SKM-1 treated with dmso at 0.1 percent for 144 hours (cell line): ENCODE results near the gene RBFOX2.
"Not testable (repeated sequence)": the region's sequence is repeated elsewhere in the genome, so short reads cannot be mapped to it uniquely, and the experiment has no call there.

Experiments
- DNase-seq: peaks from one replicate; lab custom pipeline; 2025; ENCODE audit not compliant: unreplicated experiment; lab: John Stamatoyannopoulos, UW

RBFOX2 gene

GRCh38 chr22:36009085-36009484 is 19.5 kb downstream of the RBFOX2 start:
- DNase-seq: no peak

DNA sequence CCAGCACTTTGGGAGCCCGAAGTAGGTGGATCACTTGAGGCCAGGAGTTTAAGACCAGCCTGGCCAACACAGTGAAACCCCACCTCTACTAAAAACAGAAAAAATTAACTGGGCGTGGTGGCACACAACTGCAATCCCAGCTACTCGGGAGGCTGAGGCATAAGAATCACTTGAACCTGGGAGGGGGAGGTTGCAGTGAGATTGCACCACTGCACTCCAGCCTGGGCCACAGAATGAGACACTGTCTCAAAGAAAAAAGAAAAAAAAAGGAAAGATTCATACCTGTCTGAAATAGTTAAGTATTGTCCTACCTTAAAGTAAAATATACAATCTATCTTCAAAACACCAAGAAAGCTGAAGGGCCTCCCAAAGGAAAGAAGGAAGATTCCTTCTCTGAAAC is 20.1 kb downstream of the RBFOX2 start:
- no peak for DNase-seq

DNA sequence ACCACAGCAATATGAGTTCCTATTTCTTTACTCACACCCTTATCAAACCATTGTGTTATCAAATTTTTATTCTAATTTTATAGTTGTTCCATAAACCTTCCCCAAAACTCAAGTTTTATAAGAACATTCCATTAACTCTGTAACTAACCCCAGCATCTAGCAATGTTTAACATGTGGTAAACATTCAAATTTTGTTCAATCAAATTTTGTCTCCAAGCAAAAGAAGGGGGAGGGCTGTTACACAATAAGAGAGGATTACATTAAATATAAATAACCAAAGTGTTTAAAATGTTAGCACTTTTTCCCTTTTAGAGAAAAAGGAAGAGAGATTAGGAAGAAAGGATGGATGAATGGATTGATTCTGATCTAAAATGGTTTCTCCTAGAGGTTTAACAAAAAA is 20.5 kb downstream of the RBFOX2 start:
- DNase-seq: no peak

DNA sequence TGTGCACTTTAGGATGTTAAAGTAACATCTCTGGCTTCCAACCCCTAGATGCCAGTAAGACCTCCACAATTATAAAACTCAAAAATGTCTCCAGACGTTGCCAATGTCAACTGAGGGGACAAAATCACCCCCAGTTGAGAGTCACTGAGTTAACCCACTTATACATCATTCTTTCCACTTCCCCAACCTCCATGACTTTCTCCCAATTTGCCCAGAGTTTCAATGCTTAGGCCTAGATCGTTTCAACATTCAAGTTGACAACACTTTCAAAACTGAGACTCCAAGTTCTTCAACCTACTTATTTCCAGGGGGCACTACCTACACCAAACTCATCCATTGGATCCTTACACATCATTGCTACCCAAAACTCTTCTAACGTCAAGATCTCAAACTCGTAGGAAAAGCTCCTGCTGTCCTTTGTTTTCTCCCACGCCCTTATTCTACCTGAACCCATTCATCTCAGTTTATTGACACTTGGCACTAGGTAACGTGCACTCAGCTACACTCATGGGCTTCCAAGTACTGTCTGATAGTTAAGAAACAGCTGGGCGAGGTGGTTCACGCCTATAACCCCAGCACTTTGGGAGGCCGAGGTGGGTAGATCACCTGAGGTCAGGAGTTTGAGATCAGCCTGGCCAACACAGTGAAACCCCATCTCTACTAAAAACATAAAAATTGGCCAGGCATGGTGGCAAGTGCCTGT is 24.5 kb downstream of the RBFOX2 start:
- no peak for DNase-seq

DNA sequence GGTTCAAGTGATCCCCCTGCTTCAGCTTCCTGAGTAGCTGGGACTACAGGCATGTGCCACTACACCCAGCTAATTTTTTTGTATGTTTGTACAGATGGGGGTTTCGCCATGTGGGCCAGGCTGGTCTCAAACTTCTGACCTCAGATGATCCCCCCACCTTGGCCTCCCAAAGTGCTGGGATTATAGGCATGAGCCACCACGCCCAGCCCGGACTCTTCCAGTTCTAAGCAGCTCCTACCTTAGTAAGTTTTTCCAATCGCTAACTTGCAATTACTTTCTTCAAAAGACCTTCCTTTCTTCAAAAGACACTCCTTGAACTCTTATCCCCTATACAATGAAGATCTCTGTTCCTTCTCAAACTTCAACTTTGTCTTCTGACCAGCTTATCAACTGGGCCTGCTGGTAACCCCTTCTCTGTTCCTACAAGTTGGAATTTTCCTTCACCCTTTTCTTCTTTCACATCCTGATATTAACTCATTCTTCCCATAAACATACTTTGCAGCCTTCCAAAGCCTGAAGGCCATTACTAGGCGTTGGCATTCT is 25.8 kb downstream of the RBFOX2 start:
- DNase-seq: no peak

- DNase-seq: no peak
Observed at GRCh38 chr22:36002084-36002483, 26.5 kb downstream of the RBFOX2 start.

DNA sequence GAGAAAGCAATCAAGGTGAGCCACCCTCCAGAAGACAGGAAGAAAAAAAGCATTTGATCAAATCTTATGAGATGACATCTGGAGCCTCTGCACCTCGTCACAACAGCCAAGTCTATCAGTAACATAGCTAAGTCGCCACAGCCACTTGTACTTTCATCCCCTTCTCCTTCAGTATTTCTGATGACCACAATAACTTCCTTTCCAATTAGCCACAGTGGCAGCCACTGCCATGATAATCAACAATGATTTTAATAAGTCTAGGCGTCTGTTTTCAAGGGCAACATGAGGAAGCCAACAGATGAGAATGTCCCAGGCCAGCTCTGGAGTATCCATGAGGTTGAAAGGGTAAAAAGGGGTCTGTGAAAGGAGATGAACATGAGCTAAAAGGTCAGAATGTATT is 29.9 kb downstream of the RBFOX2 start:
- no peak for DNase-seq

- no peak for DNase-seq
Observed at GRCh38 chr22:35997438-35997837, 31.2 kb downstream of the RBFOX2 start.

GRCh38 chr22:35996596-35996995 is 32.0 kb downstream of the RBFOX2 start:
- no peak for DNase-seq

GRCh38 chr22:35995772-35996171 is 32.9 kb downstream of the RBFOX2 start:
- DNase-seq: no peak

DNA sequence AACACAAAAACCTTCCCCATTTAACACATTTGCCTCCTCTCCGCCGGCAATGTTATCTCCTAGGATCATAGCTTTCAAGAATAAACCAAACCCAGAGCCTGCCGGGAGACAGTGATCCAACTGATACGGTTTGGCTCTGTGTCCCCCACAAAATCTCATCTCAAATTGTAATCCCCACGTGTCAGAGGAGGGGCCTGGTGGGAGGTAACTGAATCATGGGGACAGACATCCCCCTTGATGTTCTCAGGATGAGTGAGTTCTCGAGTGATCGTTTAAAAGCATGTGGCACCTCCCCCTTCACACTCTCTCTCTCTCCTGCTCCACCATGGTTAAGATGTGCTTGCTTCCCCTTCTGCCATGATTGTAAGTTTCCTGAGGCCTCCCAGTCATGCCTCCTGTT is 33.3 kb downstream of the RBFOX2 start:
- no peak for DNase-seq

- not testable (repeated sequence) for DNase-seq
Observed at GRCh38 chr22:35993727-35994126, 34.9 kb downstream of the RBFOX2 start.

GRCh38 chr22:35993048-35993714 is 35.4 kb downstream of the RBFOX2 start:
- DNase-seq: no peak

GRCh38 chr22:35991168-35991567 is 37.5 kb downstream of the RBFOX2 start:
- DNase-seq: no peak

DNA sequence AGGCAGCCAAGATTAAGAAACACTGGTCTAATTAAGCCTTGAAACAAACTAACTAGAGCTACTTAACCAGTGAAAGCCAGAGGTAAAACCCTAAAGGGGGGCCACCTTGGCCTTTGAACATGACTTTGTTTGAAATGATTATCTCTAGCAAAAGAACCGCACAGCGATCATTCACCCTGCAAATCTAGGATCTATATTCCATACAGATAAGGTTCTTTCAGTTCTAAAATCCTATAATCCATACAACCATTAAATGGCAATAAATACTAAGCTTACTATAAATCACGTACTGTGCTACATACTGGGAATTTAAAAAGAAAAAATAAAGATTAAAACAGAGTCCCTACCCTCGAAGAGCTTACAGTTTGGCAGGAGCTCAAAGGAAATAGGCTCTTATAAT is 40.6 kb downstream of the RBFOX2 start:
- no peak for DNase-seq

GRCh38 chr22:35987487-35987886 is 41.1 kb downstream of the RBFOX2 start:
- no peak for DNase-seq

GRCh38 chr22:35986088-35986487 is 42.5 kb downstream of the RBFOX2 start:
- no peak for DNase-seq

DNA sequence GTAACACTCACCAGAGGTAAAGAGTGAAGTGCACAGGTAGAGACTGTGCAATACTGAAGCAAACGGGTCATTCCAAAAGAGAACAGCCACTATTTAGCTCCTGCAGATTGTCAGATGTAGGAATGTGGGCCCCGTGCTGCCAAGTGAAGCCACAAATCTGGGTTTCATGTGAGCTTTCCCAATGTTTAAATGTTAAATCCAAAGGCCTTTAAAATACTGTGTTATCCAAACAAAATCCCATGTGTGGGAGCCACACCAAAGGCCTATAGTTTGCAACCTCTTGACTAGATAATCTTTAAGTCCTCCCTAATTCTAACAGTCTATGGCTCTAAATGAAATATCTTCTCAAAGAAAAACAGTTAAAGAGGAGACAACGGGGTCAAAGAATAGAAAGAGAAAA is 43.3 kb downstream of the RBFOX2 start:
- DNase-seq: no peak

GRCh38 chr22:35984183-35985175 is 44.1 kb downstream of the RBFOX2 start:
- DNase-seq: no peak

GRCh38 chr22:35981900-35982299 is 46.7 kb downstream of the RBFOX2 start:
- no peak for DNase-seq

DNA sequence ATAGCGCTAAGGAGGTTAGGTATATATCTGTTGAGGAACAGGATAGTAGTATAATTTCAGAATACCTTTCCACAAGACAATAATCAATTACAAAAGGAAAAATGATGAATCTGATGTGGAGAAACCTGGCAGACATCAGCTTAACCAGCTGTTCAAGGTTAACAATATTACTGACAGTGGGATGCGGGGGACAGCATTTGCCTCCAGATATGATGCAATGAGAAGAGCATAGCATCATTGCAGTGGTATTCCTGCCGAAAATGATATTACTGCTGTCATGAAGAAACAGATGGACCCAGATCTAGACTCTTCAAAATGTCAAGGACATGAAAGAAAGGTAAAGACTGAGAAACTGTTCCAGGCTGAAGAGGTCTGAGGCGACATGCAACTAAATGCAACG is 49.7 kb downstream of the RBFOX2 start:
- DNase-seq: no peak
